HepG2 (cell line): ENCODE measurements around the gene AARS2. TPM values are rescaled to one million over a fixed set of nuclear protein-coding genes. Genes with fewer than 3 reads are reported as not detected.

Source experiments
- ARID2 ChIP-seq: sonication (generic); formaldehyde crosslinking; IDR thresholded peaks from 2 replicates; pipeline ENCODE4 v1.8.1; 2022; ENCODE audit warnings: mild to moderate bottlenecking, missing genetic modification reagents, borderline replicate concordance
- FOXJ3 ChIP-seq: sonication (generic); formaldehyde crosslinking; IDR thresholded peaks from 2 replicates; pipeline ENCODE4 v1.4.0; 2020; ENCODE audit warnings: missing genetic modification reagents, mild to moderate bottlenecking, borderline replicate concordance
- HDAC1 ChIP-seq: sonication (generic); formaldehyde crosslinking; IDR thresholded peaks from 2 replicates; pipeline ENCODE4 v1.5.1; 2020; ENCODE audit warnings: mild to moderate bottlenecking, missing genetic modification reagents
- HDAC2 ChIP-seq: sonication (generic); formaldehyde crosslinking; IDR thresholded peaks from 2 replicates; pipeline ENCODE4 v1.4.0; 2020; ENCODE audit warnings: missing genetic modification reagents
- HNF4G ChIP-seq, 2 experiments: sonication (generic) in 1 of 2; formaldehyde crosslinking in 1 of 2; IDR thresholded peaks; 2 replicates each; pipeline versions ENCODE4 v1.4.0 to v1.6.1; 2011 to 2020; ENCODE audit warnings: borderline replicate concordance in 2 of 2, low read depth in 2 of 2, mild to moderate bottlenecking in 2 of 2, low read length in 1 of 2, missing genetic modification reagents in 1 of 2, moderate library complexity in 1 of 2
- NCOR1 ChIP-seq: fragments of 200-600 bp; sonication (generic); IDR thresholded peaks from 2 replicates; pipeline ENCODE4 v1.7.0; 2017; ENCODE audit warnings: antibody characterized with exemption, low read length, borderline replicate concordance
- NR3C1 ChIP-seq: sonication (generic); formaldehyde crosslinking; IDR thresholded peaks from 2 replicates; pipeline ENCODE4 v1.4.0; 2020; ENCODE audit warnings: missing genetic modification reagents
- SAP130 ChIP-seq: IDR thresholded peaks from 2 replicates; pipeline ENCODE4 v1.6.1; 2016; ENCODE audit warnings: low read depth
- SMYD3 ChIP-seq: sonication (generic); formaldehyde crosslinking; IDR thresholded peaks from 2 replicates; pipeline ENCODE4 v1.8.1; 2023; ENCODE audit warnings: mild to moderate bottlenecking, missing genetic modification reagents
- SOX6 ChIP-seq, 2 experiments: fragments of 450-650 bp in 1 of 2; sonication (generic) in 1 of 2; formaldehyde crosslinking in 1 of 2; IDR thresholded peaks; 2 replicates each; pipeline versions ENCODE4 v1.4.0 to v1.6.1; 2017 to 2020; ENCODE audit warnings: antibody characterized with exemption in 1 of 2, mild to moderate bottlenecking in 1 of 2, missing genetic modification reagents in 1 of 2
- ZBTB1 ChIP-seq: sonication (generic); formaldehyde crosslinking; IDR thresholded peaks from 2 replicates; pipeline ENCODE4 v1.4.0; 2020; ENCODE audit warnings: missing genetic modification reagents, borderline replicate concordance
- ZNF20 ChIP-seq: sonication (generic); formaldehyde crosslinking; IDR thresholded peaks from 2 replicates; pipeline ENCODE4 v1.4.0; 2020; ENCODE audit warnings: mild to moderate bottlenecking, moderate library complexity, missing genetic modification reagents
- ZNF251 ChIP-seq: sonication (generic); formaldehyde crosslinking; IDR thresholded peaks from 2 replicates; pipeline ENCODE4 v1.9.0; 2021; ENCODE audit warnings: mild to moderate bottlenecking, missing genetic modification reagents
- ZNF333 ChIP-seq: sonication (generic); formaldehyde crosslinking; IDR thresholded peaks from 2 replicates; pipeline ENCODE4 v1.4.0; 2020; ENCODE audit warnings: mild to moderate bottlenecking, missing genetic modification reagents, borderline replicate concordance
- ZNF530 ChIP-seq: sonication (generic); formaldehyde crosslinking; IDR thresholded peaks from 2 replicates; pipeline ENCODE4 v1.5.0; 2020; ENCODE audit warnings: low read depth, mild to moderate bottlenecking, missing genetic modification reagents
- ZNF577 ChIP-seq: sonication (generic); formaldehyde crosslinking; IDR thresholded peaks from 2 replicates; pipeline ENCODE4 v1.4.0; 2020; ENCODE audit warnings: mild to moderate bottlenecking, low read depth, missing genetic modification reagents, borderline replicate concordance
- ZNF788 ChIP-seq: sonication (generic); formaldehyde crosslinking; IDR thresholded peaks from 2 replicates; pipeline ENCODE4 v1.5.0; 2020; ENCODE audit warnings: mild to moderate bottlenecking, missing genetic modification reagents, borderline replicate concordance
- polyA plus RNA-seq, 8 experiments: library from polyadenylated mRNA; depleted of rRNA in 3 of 8; stranded (reverse) in 7 of 8; unstranded in 1 of 8; fragments of >200 nt; fragmentation: Illumina TruSeq in 4 of 8; extraction: Trizol in 4 of 8; gene quantifications; 2 replicates each; pipeline versions ENCODE4 v1.2.1 to v1.2.3, GENCODE V29; 2011 to 2016; ENCODE audit warnings: low read depth in 4 of 8, missing spikeins in 1 of 8, mixed read lengths in 1 of 8; ENCODE audit not compliant: insufficient read depth in 1 of 8
- total RNA-seq, 5 experiments: library from RNA; depleted of rRNA; stranded (reverse); fragments of >200 nt; fragmentation: Illumina TruSeq; extraction: Trizol; gene quantifications; 2 replicates each; pipeline ENCODE4 v1.2.3, GENCODE V29; 2016; ENCODE audit warnings: low read depth in 1 of 5
- TF ChIP-seq, protein P1 (sequence below): sonication (generic); formaldehyde crosslinking; IDR thresholded peaks from 2 replicates; pipeline ENCODE4 v1.4.0; 2020; ENCODE audit warnings: missing genetic modification reagents
- TF ChIP-seq, protein P2 (sequence below): sonication (generic); formaldehyde crosslinking; IDR thresholded peaks from 2 replicates; pipeline ENCODE4 v1.8.1; 2023; ENCODE audit warnings: mild to moderate bottlenecking, missing genetic modification reagents
- TF ChIP-seq, protein P3 (sequence below): sonication (generic); formaldehyde crosslinking; IDR thresholded peaks from 2 replicates; pipeline ENCODE4 v1.4.0; 2020; ENCODE audit warnings: mild to moderate bottlenecking, missing genetic modification reagents
- TF ChIP-seq, protein P4 (sequence below): sonication (generic); formaldehyde crosslinking; IDR thresholded peaks from 2 replicates; pipeline ENCODE4 v1.5.0; 2020; ENCODE audit warnings: missing genetic modification reagents, mild to moderate bottlenecking, borderline replicate concordance

The AARS2 gene
- total and polyA plus RNA-seq, 2 of the 13 experiments (the other 11 are each of a cell fraction or from before 2014, with no cell fraction given), result 7.5 to 24.1 TPM

DNA sequence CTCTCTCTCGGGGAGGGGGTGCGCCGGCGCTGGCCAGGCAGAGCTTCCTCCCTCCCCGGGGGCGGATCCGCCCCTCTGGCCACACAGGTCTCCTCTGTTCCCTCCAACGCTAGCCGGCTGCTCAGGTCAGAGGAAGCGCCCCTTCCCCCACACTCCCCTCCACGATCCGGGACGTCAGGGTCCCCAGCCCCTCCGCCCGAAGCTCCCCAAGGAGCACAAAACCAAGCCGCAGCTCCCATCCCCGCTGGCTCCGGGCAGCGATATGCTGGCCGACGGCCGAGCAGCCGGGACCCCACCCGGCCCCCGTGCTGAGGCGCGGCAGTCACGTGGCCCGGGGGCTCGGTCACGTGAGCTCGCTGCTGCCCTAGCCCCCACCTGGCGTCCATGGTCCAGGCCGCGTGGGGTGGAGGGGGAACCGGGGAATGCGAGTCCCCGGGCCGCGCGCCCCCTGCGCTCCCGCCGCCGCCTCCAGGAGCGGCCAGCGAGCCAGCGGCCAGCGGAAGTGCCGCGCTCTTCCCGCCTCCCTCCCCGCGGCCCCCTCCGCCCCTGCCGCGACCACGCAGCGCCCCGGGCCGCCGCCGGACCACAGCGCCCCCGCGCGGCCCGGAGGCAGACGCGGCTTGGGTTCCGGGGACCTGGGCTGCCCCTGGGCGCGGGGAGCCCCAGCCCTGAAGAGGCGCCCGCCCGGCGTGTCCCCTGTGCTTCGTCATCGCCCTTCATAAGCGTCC is 56.0 kb downstream of the AARS2 start, which contains the start of gene SLC35B2 (continued):
- TF ChIP-seq SAP130 (CRISPR knock-in tag) (peak; percentile 97), HDAC1 (CRISPR knock-in tag) (peak; percentile 97), ZNF530 (CRISPR knock-in tag) (no peak), ZBTB1 (CRISPR knock-in tag) (no peak; the same call in 1 of the 2 replicates), FOXJ3 (CRISPR knock-in tag) (no peak; the same call in 1 of the 2 replicates), ZNF251 (no peak), ZNF20 (no peak; the same call in 1 of the 2 replicates), ZNF788 (CRISPR knock-in tag) (peak; percentile 79; the same call in 1 of the 2 replicates), SMYD3 (CRISPR knock-in tag) (0 out of 2 replicates have a peak, but pooled peaks have one; percentile 33), HDAC2 (CRISPR knock-in tag) (peak; percentile 72), HNF4G (IDR thresholded peaks at IDR 0.05; ENCODE audit: borderline replicate concordance, low read depth, low read length) (no peak), HNF4G (CRISPR knock-in tag; IDR thresholded peaks at IDR 0.05; ENCODE audit: borderline replicate concordance, low read depth) (peak; percentile 80; the same call in 1 of the 2 replicates), ZNF333 (CRISPR knock-in tag) (0 out of 2 replicates have a peak, but pooled peaks have one; percentile 13), ZNF577 (CRISPR knock-in tag) (no peak; the same call in 1 of the 2 replicates), NCOR1 (peak; percentile 13; the same call in 1 of the 2 replicates), SOX6 (IDR thresholded peaks at IDR 0.05) (no peak), SOX6 (CRISPR knock-in tag; IDR thresholded peaks at IDR 0.05) (peak; percentile 77; the same call in 1 of the 2 replicates), ARID2 (CRISPR knock-in tag) (peak; percentile 78; the same call in 1 of the 2 replicates), NR3C1 (CRISPR knock-in tag) (no peak; the same call in 1 of the 2 replicates)
- TF ChIP-seq, protein P1, sequence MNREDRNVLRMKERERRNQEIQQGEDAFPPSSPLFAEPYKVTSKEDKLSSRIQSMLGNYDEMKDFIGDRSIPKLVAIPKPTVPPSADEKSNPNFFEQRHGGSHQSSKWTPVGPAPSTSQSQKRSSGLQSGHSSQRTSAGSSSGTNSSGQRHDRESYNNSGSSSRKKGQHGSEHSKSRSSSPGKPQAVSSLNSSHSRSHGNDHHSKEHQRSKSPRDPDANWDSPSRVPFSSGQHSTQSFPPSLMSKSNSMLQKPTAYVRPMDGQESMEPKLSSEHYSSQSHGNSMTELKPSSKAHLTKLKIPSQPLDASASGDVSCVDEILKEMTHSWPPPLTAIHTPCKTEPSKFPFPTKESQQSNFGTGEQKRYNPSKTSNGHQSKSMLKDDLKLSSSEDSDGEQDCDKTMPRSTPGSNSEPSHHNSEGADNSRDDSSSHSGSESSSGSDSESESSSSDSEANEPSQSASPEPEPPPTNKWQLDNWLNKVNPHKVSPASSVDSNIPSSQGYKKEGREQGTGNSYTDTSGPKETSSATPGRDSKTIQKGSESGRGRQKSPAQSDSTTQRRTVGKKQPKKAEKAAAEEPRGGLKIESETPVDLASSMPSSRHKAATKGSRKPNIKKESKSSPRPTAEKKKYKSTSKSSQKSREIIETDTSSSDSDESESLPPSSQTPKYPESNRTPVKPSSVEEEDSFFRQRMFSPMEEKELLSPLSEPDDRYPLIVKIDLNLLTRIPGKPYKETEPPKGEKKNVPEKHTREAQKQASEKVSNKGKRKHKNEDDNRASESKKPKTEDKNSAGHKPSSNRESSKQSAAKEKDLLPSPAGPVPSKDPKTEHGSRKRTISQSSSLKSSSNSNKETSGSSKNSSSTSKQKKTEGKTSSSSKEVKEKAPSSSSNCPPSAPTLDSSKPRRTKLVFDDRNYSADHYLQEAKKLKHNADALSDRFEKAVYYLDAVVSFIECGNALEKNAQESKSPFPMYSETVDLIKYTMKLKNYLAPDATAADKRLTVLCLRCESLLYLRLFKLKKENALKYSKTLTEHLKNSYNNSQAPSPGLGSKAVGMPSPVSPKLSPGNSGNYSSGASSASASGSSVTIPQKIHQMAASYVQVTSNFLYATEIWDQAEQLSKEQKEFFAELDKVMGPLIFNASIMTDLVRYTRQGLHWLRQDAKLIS, result peak; percentile 60; the same call in 1 of the 2 replicates
- TF ChIP-seq, protein P2, sequence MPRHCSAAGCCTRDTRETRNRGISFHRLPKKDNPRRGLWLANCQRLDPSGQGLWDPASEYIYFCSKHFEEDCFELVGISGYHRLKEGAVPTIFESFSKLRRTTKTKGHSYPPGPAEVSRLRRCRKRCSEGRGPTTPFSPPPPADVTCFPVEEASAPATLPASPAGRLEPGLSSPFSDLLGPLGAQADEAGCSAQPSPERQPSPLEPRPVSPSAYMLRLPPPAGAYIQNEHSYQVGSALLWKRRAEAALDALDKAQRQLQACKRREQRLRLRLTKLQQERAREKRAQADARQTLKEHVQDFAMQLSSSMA (CRISPR knock-in tag), result peak; percentile 88; the same call in 1 of the 2 replicates
- TF ChIP-seq, protein P3, sequence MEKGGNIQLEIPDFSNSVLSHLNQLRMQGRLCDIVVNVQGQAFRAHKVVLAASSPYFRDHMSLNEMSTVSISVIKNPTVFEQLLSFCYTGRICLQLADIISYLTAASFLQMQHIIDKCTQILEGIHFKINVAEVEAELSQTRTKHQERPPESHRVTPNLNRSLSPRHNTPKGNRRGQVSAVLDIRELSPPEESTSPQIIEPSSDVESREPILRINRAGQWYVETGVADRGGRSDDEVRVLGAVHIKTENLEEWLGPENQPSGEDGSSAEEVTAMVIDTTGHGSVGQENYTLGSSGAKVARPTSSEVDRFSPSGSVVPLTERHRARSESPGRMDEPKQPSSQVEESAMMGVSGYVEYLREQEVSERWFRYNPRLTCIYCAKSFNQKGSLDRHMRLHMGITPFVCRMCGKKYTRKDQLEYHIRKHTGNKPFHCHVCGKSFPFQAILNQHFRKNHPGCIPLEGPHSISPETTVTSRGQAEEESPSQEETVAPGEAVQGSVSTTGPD (CRISPR knock-in tag), result no peak
- TF ChIP-seq, protein P4, sequence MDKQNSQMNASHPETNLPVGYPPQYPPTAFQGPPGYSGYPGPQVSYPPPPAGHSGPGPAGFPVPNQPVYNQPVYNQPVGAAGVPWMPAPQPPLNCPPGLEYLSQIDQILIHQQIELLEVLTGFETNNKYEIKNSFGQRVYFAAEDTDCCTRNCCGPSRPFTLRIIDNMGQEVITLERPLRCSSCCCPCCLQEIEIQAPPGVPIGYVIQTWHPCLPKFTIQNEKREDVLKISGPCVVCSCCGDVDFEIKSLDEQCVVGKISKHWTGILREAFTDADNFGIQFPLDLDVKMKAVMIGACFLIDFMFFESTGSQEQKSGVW (CRISPR knock-in tag), result no peak
